Heart right ventricle (tissue), 16 donors: ENCODE results near the gene CCR2. TPM values are rescaled to one million over a fixed set of nuclear protein-coding genes. Genes with fewer than 3 reads are reported as not detected.

Source experiments
- ATAC-seq, 8 donors: fragments of 200-7000 bp; cut with Tn5 transposase; one replicate each; pipeline ENCODE4 v1.9.1; 2020; ENCODE audit warnings: mild to moderate bottlenecking in 8 of 8, moderate library complexity in 8 of 8, moderate number of reproducible peaks in 1 of 8
- DNase-seq, 2 donors: peaks; one replicate each; pipeline ENCODE4 v3.0.0-alpha.2; 2020
- H3K27ac ChIP-seq, 10 donors: fragments of 200-600 bp; sonication (generic) in 2 of 10; one replicate each; pipeline versions ENCODE4 v1.5.0 to v1.8.0; 2020 to 2022; ENCODE audit warnings: mild to moderate bottlenecking in 3 of 10
- H3K27me3 ChIP-seq, 7 donors: fragments of 200-600 bp; one replicate each; pipeline ENCODE4 v1.8.0; 2021 to 2022; ENCODE audit warnings: mild to moderate bottlenecking in 2 of 7
- H3K36me3 ChIP-seq, 9 donors: fragments of 200-600 bp; sonication (generic) in 1 of 9; one replicate each; pipeline versions ENCODE4 v1.5.0 to v1.8.0; 2020 to 2022; ENCODE audit warnings: mild to moderate bottlenecking in 2 of 9
- H3K4me1 ChIP-seq, 9 donors: fragments of 200-600 bp; sonication (generic) in 1 of 9; one replicate each; pipeline versions ENCODE4 v1.5.0 to v1.8.0; 2020 to 2022; ENCODE audit warnings: mild to moderate bottlenecking in 4 of 9
- H3K4me3 ChIP-seq, 10 donors: fragments of 200-600 bp; sonication (generic) in 2 of 10; one replicate each; pipeline versions ENCODE4 v1.5.0 to v1.8.0; 2020 to 2022; ENCODE audit warnings: mild to moderate bottlenecking in 7 of 10, moderate library complexity in 2 of 10
- H3K9me3 ChIP-seq, 11 donors: fragments of 200-600 bp in 10 of 11; sonication (generic) in 2 of 11; one replicate each; pipeline versions ENCODE4 v1.5.0 to v1.8.0; 2013 to 2022; ENCODE audit warnings: mild to moderate bottlenecking in 2 of 11, control low read depth in 1 of 11, moderate library complexity in 1 of 11
- WGBS, 2 donors: extraction: QIAGEN DNeasy Blood & Tissue Kit; methylation state at CpG; one replicate each; pipeline ENCODE4 v1.1.7; 2013; ENCODE audit warnings: inconsistent platforms in 1 of 2; 5-methylcytosine and 5-hydroxymethylcytosine counted together
- intact Hi-C, 10 donors: fragments of 100-400 bp; cut with DNase I; formaldehyde crosslinking; loops; one replicate each; pipeline versions ENCODE4 v1.11.1 to v1.14.2; 2022
- polyA plus RNA-seq, 2 donors: library from polyadenylated mRNA; stranded (reverse); fragments of 200-250 nt; gene quantifications; one replicate each; pipeline ENCODE4 v1.2.3, GENCODE V29; 2013
- total RNA-seq, 10 donors: library from RNA; stranded (reverse); fragmentation: NEBNext Ultra II Directional in 3 of 10; extraction: Animal tissue kit (Norgen Biotek cat#: 25700) in 3 of 10; gene quantifications; one replicate each; pipeline versions ENCODE4 v1.2.1 to v1.2.4, GENCODE V29; 2021 to 2023
- TF ChIP-seq, protein P1 (sequence below), 9 donors: fragments of 200-600 bp; sonication (generic) in 2 of 9; IDR thresholded peaks; one replicate each; pipeline versions ENCODE4 v1.5.0 to v1.8.0; 2021 to 2022; ENCODE audit warnings: antibody characterized with exemption in 9 of 9, mild to moderate bottlenecking in 5 of 9, moderate library complexity in 1 of 9
- donor health status: Arrhythmogenic right ventricular cardiomyopathy.
- donor health status: ischemic (EF 13 %, LVEDD 7.1; RV severe dilation, severe dysfunction).
- donor health status: healthy with polysubstance abuse.
- donor health status: DM: no; HTN: yes; CAD: no.
- donor health status: DM: no; HTN: no; CAD: no.
- donor health status: ischemic (EF 25% LVEDD 6.9; RV normal size, moderate dysfunction).
- donor health status: ischemic (EF 25% LVEDD 5.7; RV mildly dilated, moderate dysfunction).
- donor health status: healthy.
- donor health status: DM: yes; HTN: yes; CAD: no.
- donor health status: Ischemic cardiomyopathy.
- donor health status: ischemic (EF 35%, LVEDD 5.7; RV mildly dilated, moderate dysfunction).
- donor health status: nonischemic (EF 11% LVEDD 7.7; RV severe dilation, severe dysfunction).
- donor health status: DM: yes; HTN: yes; CAD: no.
- donor health status: PGD.
- donor health status: ischemic (EF 29% LVEDD 5.4; RV normal size, mild dysfunction).
- donor health status: nonischemic (EF 23%, LVEDD 6.1; RV moderate dilation, normal function).

CCR2 gene
- total and polyA plus RNA-seq, 12 donors = 0.15 to 8.7 (median 0.58) TPM

DNA sequence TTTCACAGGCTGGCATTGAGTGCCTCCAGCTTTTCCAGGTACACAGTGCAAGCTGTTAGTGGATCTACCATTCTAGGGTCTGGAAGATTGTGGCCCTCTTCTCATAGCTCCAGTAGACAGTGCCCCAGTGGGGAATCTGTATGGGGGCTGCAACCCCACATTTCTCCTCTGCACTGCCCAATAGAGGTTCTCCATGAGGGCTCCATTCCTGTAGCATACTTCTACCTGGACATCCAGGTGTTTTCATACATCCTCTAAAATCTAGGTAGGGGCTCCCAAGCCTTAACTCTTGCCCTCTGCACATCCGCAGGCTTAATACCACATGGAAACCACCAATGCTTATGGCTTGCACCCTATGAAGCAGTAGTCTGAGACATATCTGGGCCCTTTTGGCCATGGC, 15.1 kb upstream of the CCR2 start:
- Histone ChIP-seq H3K4me1 (peaks cover 0 to 3% (median 0%) of the 10 kb centered on the region in 9 donors), H3K36me3 (no peaks in the 10 kb centered on the region), H3K4me3 (no peak overlapping the region), H3K27ac (no peak overlapping the region), H3K27me3 (no peaks in the 10 kb centered on the region), H3K9me3 (peaks cover 0 to 26% (median 8%) of the 10 kb centered on the region in 11 donors)
- TF ChIP-seq, protein P1, sequence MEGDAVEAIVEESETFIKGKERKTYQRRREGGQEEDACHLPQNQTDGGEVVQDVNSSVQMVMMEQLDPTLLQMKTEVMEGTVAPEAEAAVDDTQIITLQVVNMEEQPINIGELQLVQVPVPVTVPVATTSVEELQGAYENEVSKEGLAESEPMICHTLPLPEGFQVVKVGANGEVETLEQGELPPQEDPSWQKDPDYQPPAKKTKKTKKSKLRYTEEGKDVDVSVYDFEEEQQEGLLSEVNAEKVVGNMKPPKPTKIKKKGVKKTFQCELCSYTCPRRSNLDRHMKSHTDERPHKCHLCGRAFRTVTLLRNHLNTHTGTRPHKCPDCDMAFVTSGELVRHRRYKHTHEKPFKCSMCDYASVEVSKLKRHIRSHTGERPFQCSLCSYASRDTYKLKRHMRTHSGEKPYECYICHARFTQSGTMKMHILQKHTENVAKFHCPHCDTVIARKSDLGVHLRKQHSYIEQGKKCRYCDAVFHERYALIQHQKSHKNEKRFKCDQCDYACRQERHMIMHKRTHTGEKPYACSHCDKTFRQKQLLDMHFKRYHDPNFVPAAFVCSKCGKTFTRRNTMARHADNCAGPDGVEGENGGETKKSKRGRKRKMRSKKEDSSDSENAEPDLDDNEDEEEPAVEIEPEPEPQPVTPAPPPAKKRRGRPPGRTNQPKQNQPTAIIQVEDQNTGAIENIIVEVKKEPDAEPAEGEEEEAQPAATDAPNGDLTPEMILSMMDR (IDR thresholded peaks at IDR 0.05) = no peak
- no peak for DNase-seq
- ATAC-seq = no peak
- intact Hi-C loops = no loop called here
- WGBS, 2 donors = 96% methylated on average over 1 of the region's 1 CpG

DNA sequence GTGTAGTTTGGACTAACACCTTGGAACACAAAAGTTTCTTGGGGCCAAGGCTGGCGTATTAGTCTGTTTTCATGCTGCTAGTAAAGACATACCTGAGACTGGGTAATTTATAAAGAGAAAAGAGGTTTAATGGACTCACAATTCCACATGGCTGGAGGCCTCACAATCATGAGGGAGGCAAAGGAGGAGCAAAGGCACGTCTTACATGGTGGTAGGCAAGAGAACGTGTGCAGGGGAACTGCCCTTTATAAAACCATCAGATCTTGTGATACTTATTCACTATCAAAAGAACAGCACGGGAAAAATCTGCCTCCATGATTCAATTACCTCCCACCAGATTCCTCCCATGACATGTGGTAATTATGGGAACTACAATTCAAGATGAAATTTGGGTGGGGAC, 9.4 kb upstream of the CCR2 start:
- peaks cover 0 to 8% (median 0%) of the 10 kb centered on the region in 9 donors for H3K4me1 ChIP-seq
- peaks cover 0 to 16% (median under 1%) of the 10 kb centered on the region in 11 donors for H3K9me3 ChIP-seq
- no peaks in the 10 kb centered on the region for H3K36me3 ChIP-seq
- H3K4me3 ChIP-seq = no peak overlapping the region
- intact Hi-C loops = no loop called here
- TF ChIP-seq, protein P1 (IDR thresholded peaks at IDR 0.05) = no peak
- peaks cover 0 to 7% (median 0%) of the 10 kb centered on the region in 7 donors for H3K27me3 ChIP-seq
- H3K27ac ChIP-seq = no peak overlapping the region
- 66 to 73% methylated on average over 4 of the region's 4 CpGs for WGBS, 2 donors
- DNase-seq (no peak), ATAC-seq (no peak)

DNA sequence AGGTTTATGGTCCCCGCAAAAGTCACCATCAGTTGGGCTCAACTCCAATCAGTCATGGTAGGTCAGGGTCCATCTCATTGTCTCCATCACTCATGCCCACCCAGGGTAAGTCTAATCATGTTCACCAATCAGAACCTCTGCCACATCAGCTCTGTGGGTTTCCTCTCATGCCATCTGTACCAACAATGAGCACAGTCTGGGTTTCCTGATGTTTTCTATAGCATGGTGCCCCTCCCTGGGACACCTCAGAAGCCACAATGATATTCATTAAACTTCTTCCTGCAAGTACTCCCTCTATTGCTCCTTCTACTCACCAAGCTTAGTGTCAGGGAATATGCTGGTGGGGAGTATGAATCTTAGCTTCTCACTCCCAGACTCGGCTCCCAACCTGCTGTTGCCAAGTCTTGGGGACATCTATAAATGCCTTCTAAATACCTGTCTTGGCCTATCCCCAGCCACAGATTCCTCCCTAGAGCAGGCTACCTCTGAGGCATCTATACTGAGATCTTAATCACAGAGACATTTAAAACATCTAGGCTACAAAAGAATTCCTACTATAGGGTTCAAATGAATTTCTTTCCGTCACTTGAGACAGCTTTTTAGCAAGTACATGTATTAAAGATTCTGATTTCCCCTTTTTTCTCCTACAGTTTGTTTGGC, 5.0 kb upstream of the CCR2 start:
- peaks cover 0 to 6% (median 0%) of the 10 kb centered on the region in 11 donors for H3K9me3 ChIP-seq
- no peak for ATAC-seq
- peak overlapping the region in 1 of 10 donors; percentile 57 for H3K27ac ChIP-seq
- DNase-seq = no peak
- no peaks in the 10 kb centered on the region for H3K36me3 ChIP-seq
- peaks cover 0 to 31% (median 0%) of the 10 kb centered on the region in 9 donors for H3K4me1 ChIP-seq
- intact Hi-C loops = no loop called here
- WGBS, 2 donors = 89 to 95% methylated on average over 3 of the region's 3 CpGs
- H3K27me3 ChIP-seq = peaks cover 0 to 42% (median 9%) of the 10 kb centered on the region in 7 donors
- H3K4me3 ChIP-seq = no peak overlapping the region
- TF ChIP-seq, protein P1 (IDR thresholded peaks at IDR 0.05) = no peak

DNA sequence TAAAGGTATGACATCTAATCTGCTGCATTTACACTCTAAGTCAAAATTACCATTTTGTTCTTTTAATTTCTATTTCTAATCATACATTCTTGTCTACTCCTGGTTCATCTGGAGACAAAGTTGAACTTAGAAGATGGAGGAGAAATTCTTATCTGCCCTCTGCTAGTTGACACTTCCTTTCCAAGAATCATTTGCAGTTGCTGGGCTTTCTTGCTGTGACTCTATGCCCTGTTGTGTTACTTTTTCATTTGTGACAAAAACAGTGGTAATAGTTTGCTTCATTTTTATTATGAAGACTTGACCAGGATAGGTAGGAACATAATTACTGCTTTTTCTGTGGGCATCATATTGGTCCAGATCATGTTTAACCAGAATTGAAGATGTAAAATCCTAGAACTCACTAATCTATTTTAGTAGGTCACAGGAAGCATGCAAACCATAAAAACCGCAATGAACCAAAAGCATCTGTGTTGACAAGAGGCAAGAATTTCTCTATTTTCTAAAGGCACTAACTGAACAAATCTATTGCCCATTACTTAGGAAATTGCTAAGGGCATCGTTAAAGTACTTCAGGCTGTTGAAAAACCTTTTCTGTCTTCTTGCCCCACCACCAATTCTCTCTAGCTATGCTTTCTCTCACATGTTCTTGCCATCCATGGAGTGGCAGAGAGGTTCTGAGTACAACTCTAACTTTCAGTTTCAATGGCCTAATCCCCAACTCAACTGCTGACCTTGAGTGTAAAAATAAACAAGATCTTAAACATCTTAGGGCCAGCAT, 4.2 kb upstream of the CCR2 start:
- H3K36me3 ChIP-seq = no peaks in the 10 kb centered on the region
- intact Hi-C loops = no loop called here
- peaks cover 0 to 48% (median 11%) of the 10 kb centered on the region in 7 donors for H3K27me3 ChIP-seq
- no peak overlapping the region for H3K4me3 ChIP-seq
- WGBS, 2 donors = 74 to 79% methylated on average over 2 of the region's 2 CpGs
- no peak for ATAC-seq
- H3K4me1 ChIP-seq = peaks cover 0 to 33% (median 0%) of the 10 kb centered on the region in 9 donors
- H3K9me3 ChIP-seq = peaks cover 0 to 6% (median 0%) of the 10 kb centered on the region in 11 donors
- TF ChIP-seq, protein P1 (IDR thresholded peaks at IDR 0.05) = no peak
- no peak for DNase-seq
- peak overlapping the region in 1 of 10 donors; percentile 57 for H3K27ac ChIP-seq
